GM18498 (cell line): ENCODE data around the gene MAZ.

Source experiments
- ATAC-seq: cut with Tn5 transposase; IDR thresholded peaks from one replicate; pipeline ENCODE4 v1.9.1; 2021; ENCODE audit warnings: mild to moderate bottlenecking, moderate library complexity; ENCODE audit not compliant: unreplicated experiment

Gene MAZ

GRCh38 chr16:29850998-29851397 is 44.7 kb downstream of the MAZ start:
- no peak for ATAC-seq

- no peak for ATAC-seq
Measured at GRCh38 chr16:29852654-29853053, 46.3 kb downstream of the MAZ start.

DNA sequence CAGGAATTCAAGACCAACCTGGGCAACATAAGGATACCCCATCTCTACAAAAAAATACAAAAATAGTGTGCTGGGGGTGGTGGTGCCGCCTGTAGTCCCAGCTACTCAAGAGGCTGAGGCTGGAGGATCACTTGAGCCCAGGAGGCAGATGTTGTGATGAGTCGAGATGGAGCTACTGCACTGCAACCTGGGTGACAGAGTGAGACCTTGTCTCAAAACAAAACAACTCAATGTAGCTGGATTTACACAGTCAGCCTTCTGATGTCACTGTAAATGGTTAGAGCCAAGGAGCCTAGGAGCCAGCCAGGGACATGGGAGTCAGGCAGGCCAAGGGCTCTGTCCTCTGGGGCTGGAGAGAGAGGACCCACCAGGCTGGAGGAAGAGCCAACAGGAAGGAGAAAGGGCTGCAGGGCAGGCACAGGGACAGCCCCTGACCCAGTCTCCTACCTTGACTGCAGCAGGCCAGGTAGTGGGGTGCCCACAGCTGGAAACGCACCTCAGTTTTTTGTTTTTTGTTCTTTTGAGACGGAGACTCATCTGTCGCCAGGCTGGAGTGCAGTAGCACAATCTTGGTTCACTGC is 48.3 kb downstream of the MAZ start:
- ATAC-seq: no peak

GRCh38 chr16:29857133-29857760 is 50.9 kb downstream of the MAZ start:
- ATAC-seq: no peak

- ATAC-seq: no peak
Measured at GRCh38 chr16:29858149-29858849, 52.0 kb downstream of the MAZ start.

GRCh38 chr16:29858974-29859373 is 52.6 kb downstream of the MAZ start:
- no peak for ATAC-seq

DNA sequence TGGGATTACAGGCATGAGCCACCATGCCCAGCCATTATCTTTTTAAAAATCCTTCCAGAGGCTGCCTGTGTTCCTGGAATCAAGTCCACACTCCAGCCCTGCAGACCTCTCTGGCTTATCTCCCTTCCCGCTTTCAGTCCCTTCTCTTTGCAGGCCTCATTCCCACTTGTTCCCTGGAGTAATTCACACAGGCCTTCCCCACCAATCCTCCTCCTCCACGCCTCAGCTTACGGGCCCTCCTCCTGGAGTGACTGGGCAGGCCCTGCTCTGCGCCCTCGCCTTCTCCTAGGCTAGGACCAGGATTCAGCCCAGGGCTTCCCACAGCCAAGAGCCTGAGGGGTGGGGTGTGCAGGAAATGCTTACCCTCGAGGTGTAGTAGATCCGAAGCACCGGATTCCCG is 53.9 kb downstream of the MAZ start:
- ATAC-seq: no peak
